OCI-LY3 (cell line): ENCODE data around the gene DOCK2.

Source experiments
- H2AFZ ChIP-seq: fragments of 200-600, 300-600 bp; shearing (Covaris generic); 2 replicates; pipeline ENCODE4 v1.6.0; 2014; ENCODE audit warnings: antibody characterized with exemption, low read depth, low read length
- H3K27ac ChIP-seq: fragments of 200-600, 300-600 bp; sonication (generic); 2 replicates; pipeline ENCODE4 v1.5.1; 2014; ENCODE audit warnings: mild to moderate bottlenecking, low read length, moderate library complexity, mixed read lengths
- H3K27me3 ChIP-seq: fragments of 200-600, 300-600 bp; sonication (generic); 2 replicates; pipeline ENCODE4 v1.6.1; 2014; ENCODE audit warnings: low read depth, low read length, mixed read lengths
- H3K36me3 ChIP-seq: fragments of 200-600, 300-600 bp; sonication (generic); replicated peaks from 2 replicates; pipeline ENCODE3; 2014; ENCODE audit warnings: low read depth, low read length, mixed read lengths
- H3K4me1 ChIP-seq: fragments of 300-600, 200-600 bp; sonication (generic); 2 replicates; pipeline ENCODE4 v1.6.1; 2014; ENCODE audit warnings: low read length, mixed read lengths
- H3K4me2 ChIP-seq: fragments of 200-600, 300-600 bp; sonication (generic); 2 replicates; pipeline ENCODE4 v1.6.1; 2014; ENCODE audit warnings: low read length, mixed read lengths
- H3K4me3 ChIP-seq: fragments of 300-600, 200-600 bp; sonication (generic); 2 replicates; pipeline ENCODE4 v1.5.1; 2014; ENCODE audit warnings: antibody characterized with exemption, mild to moderate bottlenecking, low read length, moderate library complexity
- H3K79me2 ChIP-seq: fragments of 300-600, 200-600 bp; shearing (Covaris generic); 2 replicates; pipeline ENCODE4 v1.6.1; 2014; ENCODE audit warnings: mild to moderate bottlenecking, low read length, mixed read lengths
- H3K9ac ChIP-seq: fragments of 300-600, 200-600 bp; shearing (Covaris generic); 2 replicates; pipeline ENCODE4 v1.6.0; 2014; ENCODE audit warnings: mild to moderate bottlenecking, low read length, moderate library complexity
- H3K9me3 ChIP-seq: fragments of 200-600, 300-600 bp; shearing (Covaris generic); 2 replicates; pipeline ENCODE4 v1.6.1; 2014; ENCODE audit warnings: low read length, mixed read lengths; ENCODE audit not compliant: insufficient read depth
- H4K20me1 ChIP-seq: fragments of 200-600, 300-600 bp; sonication (generic); 2 replicates; pipeline ENCODE4 v1.6.1; 2016; ENCODE audit warnings: low read length, mixed read lengths; ENCODE audit not compliant: insufficient read depth
- EZH2phosphoT487 ChIP-seq: fragments of 200-600 bp; shearing (Covaris generic); IDR thresholded peaks from 2 replicates; pipeline ENCODE4 v1.6.1; 2018; ENCODE audit warnings: antibody characterized with exemption, mixed run types, low read depth
- TF ChIP-seq, protein P1 (sequence below): fragments of 200-600, 300-600 bp; sonication (generic); IDR thresholded peaks from 2 replicates; pipeline ENCODE4 v1.5.1; 2014; ENCODE audit warnings: antibody characterized with exemption, low read length, low read depth

DOCK2 gene

DNA sequence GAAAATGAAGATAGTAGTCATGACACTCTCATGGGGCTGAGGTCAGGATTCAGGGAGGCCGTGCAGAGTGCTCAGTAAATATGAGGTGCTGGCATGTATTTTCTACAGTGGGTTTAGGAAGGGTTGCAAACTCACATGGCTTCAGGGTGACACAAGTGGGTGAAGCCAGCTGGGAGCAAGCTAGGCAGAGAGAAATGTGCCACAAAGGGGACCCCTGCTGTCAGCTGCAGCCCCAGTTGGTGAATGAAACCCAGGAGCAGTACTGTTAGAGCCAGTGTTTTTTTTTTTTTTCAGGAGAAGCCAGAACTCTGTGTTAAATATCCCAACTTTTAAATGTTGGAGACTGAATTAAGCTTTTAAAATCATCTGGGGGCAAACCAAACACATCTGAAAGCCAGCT lies 267.9 kb downstream of the DOCK2 start:
- Histone ChIP-seq H3K9me3 (no peaks in the 10 kb centered on the region), H4K20me1 (peaks cover 27% of the 10 kb centered on the region), H3K4me3 (no peak overlapping the region), H3K4me2 (no peak overlapping the region), H3K36me3 (peaks cover 4% of the 10 kb centered on the region), H3K27me3 (no peaks in the 10 kb centered on the region), H3K9ac (no peak overlapping the region), H3K79me2 (no peaks in the 10 kb centered on the region), H3K27ac (no peak overlapping the region), H2AFZ (no peak overlapping the region), H3K4me1 (no peaks in the 10 kb centered on the region)
- TF ChIP-seq, protein P1, sequence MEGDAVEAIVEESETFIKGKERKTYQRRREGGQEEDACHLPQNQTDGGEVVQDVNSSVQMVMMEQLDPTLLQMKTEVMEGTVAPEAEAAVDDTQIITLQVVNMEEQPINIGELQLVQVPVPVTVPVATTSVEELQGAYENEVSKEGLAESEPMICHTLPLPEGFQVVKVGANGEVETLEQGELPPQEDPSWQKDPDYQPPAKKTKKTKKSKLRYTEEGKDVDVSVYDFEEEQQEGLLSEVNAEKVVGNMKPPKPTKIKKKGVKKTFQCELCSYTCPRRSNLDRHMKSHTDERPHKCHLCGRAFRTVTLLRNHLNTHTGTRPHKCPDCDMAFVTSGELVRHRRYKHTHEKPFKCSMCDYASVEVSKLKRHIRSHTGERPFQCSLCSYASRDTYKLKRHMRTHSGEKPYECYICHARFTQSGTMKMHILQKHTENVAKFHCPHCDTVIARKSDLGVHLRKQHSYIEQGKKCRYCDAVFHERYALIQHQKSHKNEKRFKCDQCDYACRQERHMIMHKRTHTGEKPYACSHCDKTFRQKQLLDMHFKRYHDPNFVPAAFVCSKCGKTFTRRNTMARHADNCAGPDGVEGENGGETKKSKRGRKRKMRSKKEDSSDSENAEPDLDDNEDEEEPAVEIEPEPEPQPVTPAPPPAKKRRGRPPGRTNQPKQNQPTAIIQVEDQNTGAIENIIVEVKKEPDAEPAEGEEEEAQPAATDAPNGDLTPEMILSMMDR = no peak
- no peak for TF ChIP-seq EZH2phosphoT487

DNA sequence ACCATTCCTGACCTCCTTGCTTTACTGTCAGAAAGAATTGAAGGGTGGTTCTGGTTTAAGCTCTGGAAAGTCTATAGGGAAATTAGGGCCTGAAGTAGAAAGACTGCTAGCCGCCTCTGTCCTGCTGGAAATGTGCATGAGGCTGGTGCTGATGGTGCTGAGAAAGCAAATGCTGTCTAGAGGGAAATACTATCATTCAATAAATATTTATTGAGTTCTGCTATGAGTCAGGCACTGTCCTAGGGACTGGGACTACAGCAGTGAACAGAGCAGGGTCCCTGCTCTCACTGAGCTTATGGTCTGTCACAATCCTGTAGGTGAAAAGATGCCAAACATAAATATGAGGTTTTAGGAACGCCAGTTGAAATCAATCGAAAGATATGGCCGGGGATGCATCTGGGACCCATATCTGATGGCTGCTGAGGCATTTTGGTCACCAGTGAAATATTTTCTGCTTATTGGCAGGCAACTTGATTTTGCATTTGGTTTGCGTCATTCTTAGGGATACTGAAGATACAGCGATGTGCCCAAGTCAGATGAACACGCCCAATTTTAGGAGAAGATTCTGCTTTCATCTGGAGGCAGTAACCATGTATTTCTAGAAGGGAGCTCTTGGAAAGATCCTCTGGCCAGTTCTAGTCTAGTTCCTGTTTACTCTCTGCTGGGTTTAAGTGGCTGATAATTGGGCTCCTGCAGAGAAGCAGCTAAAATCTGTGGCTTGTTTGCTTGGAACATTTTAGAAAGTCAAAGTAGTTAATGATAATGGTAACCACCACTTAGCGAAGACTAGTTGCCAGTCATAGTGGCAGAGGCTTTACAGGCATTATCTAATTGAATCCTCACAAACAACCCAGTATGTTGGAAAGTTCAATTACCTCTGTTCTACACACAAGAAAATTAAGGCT lies 269.9 kb downstream of the DOCK2 start:
- H3K27ac ChIP-seq = no peak overlapping the region
- H2AFZ ChIP-seq = no peak overlapping the region
- no peaks in the 10 kb centered on the region for H3K4me1 ChIP-seq
- no peaks in the 10 kb centered on the region for H3K79me2 ChIP-seq
- H4K20me1 ChIP-seq = peaks cover 23% of the 10 kb centered on the region
- no peak overlapping the region for H3K9ac ChIP-seq
- TF ChIP-seq, protein P1 = no peak
- no peak for TF ChIP-seq EZH2phosphoT487
- H3K27me3 ChIP-seq = no peaks in the 10 kb centered on the region
- H3K36me3 ChIP-seq = no peaks in the 10 kb centered on the region
- H3K4me3 ChIP-seq = no peak overlapping the region
- H3K9me3 ChIP-seq = no peaks in the 10 kb centered on the region
- no peak overlapping the region for H3K4me2 ChIP-seq

DNA sequence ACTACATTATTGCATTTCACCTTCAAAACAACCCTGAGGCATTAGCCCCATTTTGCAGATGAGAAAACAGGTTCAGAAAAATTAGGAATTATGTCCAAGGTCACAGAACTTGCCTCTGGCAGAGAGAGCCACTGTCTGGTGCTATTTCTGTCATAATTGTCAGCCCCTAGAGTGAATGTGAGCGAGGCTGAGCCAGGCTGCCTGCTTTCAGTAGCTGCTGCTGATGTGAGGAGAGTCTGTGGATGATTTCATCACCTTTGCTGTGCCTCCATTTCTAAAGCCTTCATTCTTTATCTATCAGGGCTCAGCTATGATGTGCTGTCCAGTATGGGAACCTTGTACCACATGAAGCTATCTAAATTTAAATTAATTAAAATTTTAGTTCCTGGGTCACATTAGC lies 271.8 kb downstream of the DOCK2 start:
- H3K27ac ChIP-seq = no peak overlapping the region
- TF ChIP-seq, protein P1 = no peak
- no peak for TF ChIP-seq EZH2phosphoT487
- no peak overlapping the region for H3K4me3 ChIP-seq
- no peaks in the 10 kb centered on the region for H3K27me3 ChIP-seq
- H4K20me1 ChIP-seq = peaks cover 18% of the 10 kb centered on the region
- H3K4me1 ChIP-seq = no peaks in the 10 kb centered on the region
- H3K79me2 ChIP-seq = no peaks in the 10 kb centered on the region
- H3K36me3 ChIP-seq = no peaks in the 10 kb centered on the region
- H3K9me3 ChIP-seq = no peaks in the 10 kb centered on the region
- H2AFZ ChIP-seq = no peak overlapping the region
- no peak overlapping the region for H3K4me2 ChIP-seq
- no peak overlapping the region for H3K9ac ChIP-seq

DNA sequence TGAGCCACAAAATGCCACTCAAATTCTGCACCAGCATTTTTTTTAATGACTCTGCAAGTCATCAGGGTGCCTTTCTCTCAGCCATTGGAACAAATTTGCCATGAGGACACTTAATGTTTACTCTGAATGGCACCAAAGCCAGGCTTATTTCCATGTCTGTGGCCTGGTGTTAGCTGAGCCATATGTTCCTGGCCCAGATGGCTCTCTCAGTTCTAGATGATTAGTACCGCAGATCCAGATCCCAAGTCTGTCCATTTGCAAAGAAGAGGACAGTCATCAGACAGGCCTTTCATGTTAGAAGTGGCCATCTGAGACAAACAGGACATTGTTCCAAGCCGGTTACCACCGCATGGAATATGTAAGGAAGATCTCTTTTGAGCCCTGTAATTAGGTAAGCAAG lies 272.9 kb downstream of the DOCK2 start:
- Histone ChIP-seq H3K9ac (no peak overlapping the region), H4K20me1 (peaks cover 11% of the 10 kb centered on the region), H3K27ac (no peak overlapping the region), H3K4me2 (no peak overlapping the region), H3K36me3 (no peaks in the 10 kb centered on the region), H3K4me1 (no peaks in the 10 kb centered on the region), H2AFZ (no peak overlapping the region), H3K9me3 (no peaks in the 10 kb centered on the region), H3K79me2 (no peaks in the 10 kb centered on the region), H3K4me3 (no peak overlapping the region), H3K27me3 (no peaks in the 10 kb centered on the region)
- TF ChIP-seq, protein P1 = no peak
- TF ChIP-seq EZH2phosphoT487 = no peak
